HG03439 (cell line): ENCODE measurements around the gene APOBEC3C.
"Not testable (repeated sequence)": the region's sequence is repeated elsewhere in the genome, so short reads cannot be mapped to it uniquely, and the experiment has no call there.

Experiments used
- ATAC-seq: cut with Tn5 transposase; IDR thresholded peaks from one replicate; pipeline ENCODE4 v1.9.1; 2021; ENCODE audit warnings: mild to moderate bottlenecking, moderate library complexity; ENCODE audit not compliant: unreplicated experiment

The APOBEC3C gene

GRCh38 chr22:39013942-39014722 is at the start of gene APOBEC3C:
APOBEC3C (plus strand) TSS chr22:39014257; CDS start chr22:39014363, 106 bp downstream.
- ATAC-seq, result peak; percentile 81

DNA sequence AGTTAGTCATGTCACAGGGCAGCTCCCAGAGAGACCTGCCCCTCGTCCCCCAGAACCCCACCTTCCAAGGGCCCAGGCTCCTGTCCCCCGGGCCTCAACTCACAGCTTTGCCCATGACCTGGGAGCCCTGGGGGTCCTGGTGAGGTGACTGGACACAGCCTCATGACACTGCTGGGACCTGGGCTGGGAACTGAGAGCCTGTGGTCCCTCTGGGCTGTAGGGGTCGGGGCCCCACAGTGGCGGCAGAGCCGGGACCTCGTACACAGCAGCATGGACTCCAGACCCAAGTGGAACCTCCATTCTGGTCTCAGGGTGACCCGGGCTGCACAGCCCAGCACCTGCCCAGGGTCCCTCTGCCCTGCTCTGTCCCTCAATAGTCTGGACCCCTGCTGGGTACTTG is 49.8 kb upstream of the APOBEC3C start:
- no peak for ATAC-seq

GRCh38 chr22:38964989-38965388 is 49.1 kb upstream of the APOBEC3C start:
- ATAC-seq, result no peak

GRCh38 chr22:38965614-38966379 is 48.3 kb upstream of the APOBEC3C start:
- no peak for ATAC-seq

DNA sequence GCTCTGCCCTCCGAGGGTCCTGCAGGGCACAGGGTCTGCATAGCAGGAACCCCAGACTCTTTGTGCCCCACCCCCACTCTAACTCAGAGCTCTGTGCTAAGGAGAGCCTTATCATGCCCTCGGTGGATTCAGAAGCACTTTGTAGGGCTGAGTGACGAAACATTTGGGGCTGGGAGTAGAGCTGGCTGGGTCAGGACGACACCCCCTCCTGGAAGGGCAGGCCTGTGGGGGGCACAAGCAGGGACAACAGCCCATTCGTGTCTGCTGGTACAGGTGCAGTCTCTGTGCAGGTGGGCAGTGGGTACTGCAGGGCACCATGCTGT is 47.7 kb upstream of the APOBEC3C start:
- ATAC-seq, result no peak

DNA sequence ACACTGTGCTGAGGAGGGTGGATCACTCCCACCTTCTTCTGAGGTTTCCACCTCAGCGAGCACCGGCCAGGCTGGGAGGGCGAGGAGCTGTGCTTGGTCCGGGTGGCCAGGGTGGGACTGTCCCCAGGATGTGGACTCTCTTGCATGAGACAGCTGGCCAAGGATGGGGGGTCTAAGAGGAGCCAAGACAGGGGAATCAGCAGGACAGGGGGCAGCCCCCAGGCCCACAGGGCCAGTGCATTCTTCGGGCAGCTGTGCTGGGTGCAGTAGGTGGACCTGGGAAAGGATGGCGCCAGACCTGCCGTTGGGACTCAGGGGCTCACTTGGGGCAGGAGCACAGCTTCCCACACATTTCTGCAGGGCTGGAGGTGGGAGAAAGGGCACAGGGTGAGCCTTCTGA is 47.1 kb upstream of the APOBEC3C start:
- ATAC-seq, result no peak

DNA sequence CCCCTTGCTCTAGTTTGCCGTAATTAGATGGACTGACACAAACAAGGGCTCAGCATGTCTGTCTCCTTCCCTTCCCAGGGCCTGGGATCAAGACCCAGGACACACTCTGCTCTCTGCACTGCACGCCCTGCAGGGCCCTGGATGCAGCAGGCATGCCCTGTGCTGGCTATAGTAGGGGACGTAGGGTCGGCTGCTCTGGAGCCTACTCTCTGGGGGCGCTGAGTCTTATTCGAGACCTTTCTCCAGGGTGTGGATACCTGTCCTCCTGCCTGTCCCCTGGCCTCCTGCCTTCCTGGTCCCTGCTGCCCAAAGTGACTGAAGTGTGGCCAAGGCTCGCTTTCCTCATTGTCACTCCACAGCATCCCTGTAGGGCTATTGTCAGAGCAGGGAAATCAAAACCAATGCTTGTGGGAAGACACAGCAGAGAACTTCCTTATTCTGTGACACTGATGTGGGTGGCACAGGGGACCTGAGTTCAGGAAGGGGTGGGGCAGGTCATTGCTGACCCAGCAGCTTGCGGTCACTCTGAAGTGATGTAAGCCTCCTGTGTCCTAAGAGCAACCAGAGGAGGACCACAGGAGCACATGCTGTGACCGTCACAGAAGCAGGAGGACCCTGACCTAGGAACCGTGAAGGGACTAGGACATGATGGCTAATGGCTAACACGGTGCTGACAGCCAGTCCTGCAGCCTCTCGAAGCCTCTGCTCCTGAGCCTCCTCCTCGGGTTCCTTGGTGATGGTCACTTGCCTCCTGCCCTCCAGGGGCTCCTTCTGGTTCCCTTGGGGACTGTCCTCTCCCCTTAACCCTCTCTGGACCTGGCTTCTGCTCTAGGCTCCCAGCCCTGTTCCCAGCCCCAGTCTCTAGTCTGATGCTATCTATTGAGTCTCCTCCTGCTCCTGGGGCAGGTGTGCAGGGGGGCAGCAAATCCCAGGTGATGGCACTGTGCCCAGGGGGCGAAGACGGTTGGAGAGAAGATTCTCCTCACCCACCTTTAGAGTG is 46.3 kb upstream of the APOBEC3C start:
- ATAC-seq, result no peak

DNA sequence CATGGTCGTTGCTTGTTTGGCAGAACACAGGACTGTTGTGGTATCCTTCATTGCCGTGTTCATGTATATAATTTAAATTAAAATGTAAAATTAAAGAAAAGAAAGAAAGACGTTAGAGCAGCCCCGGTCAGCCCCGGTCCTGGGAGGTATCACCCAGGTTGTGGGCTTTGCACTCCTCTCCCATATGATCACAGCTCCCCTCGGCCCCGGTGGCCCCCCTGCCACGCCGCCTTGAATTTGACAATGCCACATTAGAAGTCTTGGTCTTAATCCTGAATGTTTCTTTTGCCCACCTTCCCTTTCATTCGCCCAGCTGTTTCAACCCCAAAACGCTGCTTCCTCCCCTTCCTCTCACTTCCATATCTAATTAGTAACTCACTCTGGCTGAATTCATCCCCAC is 45.3 kb upstream of the APOBEC3C start:
- ATAC-seq, result no peak

DNA sequence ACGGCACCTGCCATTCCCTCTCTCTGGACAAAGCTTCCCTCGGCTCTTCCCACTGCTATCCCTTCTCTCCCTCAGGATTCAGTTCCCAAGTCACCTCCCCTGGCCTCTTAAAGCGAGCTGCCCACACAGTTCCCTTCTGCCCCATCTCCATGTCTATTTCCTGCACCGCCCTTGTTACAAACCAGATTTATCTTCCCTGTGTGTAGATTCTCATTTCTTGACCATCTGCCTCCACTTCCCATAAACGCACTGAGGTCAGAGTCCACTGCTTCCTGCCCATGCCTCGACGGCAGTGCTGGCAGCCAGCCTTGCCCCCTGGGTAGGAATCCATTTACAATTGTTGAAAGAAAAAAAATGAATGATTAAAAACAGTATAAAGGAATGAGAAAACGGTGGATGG is 43.5 kb upstream of the APOBEC3C start:
- ATAC-seq, result no peak

GRCh38 chr22:38971202-38971601 is 42.9 kb upstream of the APOBEC3C start:
- no peak for ATAC-seq

DNA sequence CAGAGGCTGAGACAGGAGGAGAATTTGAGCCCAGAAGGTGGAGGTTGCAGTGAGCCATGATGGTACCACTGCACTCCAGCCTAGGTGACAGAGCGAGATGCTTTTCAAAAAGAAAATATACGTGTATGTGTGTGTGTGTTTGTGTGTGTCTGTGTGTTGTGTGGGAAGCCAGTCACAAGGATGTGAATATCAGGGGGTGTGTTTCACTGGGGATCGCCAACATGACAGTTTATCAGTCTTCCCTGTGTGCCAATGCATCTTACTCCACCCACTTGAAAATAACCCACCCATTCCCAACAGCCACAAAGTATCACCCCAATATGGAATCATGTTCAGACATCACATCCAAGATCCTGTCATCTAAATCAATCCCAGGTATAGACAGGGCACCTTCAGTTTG is 42.3 kb upstream of the APOBEC3C start:
- ATAC-seq, result no peak

GRCh38 chr22:38972558-38972957 is 41.5 kb upstream of the APOBEC3C start:
- ATAC-seq, result no peak

DNA sequence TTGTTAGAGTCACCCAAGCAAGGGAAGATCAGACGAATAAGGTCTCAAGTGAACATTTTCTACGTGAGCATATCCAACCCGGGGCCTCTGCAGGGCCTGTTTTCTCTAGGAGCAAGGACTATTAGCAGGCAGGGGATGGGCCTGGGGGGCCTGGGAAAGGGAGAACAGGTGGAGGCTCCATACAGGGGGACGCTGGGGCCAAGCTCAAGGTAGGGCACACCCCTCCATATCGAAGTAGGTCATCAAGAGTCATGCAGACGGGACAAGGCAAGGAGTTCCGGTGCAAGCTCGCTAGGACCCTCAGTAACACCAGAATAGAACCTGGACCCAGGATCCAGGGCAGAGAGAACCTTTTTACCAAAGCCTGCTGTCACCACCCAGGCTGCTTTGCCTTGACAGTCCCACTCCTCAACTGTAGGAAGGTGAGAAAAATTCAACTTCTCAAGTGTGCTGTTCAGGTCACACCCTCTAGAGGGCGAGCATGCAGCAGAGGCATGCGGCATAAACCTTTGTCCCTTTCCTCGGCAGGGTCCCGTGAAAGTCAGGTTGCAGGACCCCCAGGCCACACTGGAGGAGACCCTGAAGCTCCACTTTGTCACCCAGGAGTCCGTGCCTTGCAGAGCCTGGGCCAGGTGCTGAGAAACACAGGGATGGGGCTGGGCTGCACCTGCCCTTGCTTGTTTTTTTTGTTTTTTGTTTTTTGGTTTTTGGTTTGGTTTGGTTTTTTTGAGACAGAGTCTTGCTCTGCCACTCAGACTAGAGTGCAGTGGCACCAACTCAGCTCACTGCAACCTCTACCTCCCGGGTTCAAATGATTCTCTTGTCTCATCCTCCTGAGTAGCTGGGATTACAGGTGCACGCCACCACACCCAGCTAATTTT is 40.5 kb upstream of the APOBEC3C start:
- no peak for ATAC-seq

DNA sequence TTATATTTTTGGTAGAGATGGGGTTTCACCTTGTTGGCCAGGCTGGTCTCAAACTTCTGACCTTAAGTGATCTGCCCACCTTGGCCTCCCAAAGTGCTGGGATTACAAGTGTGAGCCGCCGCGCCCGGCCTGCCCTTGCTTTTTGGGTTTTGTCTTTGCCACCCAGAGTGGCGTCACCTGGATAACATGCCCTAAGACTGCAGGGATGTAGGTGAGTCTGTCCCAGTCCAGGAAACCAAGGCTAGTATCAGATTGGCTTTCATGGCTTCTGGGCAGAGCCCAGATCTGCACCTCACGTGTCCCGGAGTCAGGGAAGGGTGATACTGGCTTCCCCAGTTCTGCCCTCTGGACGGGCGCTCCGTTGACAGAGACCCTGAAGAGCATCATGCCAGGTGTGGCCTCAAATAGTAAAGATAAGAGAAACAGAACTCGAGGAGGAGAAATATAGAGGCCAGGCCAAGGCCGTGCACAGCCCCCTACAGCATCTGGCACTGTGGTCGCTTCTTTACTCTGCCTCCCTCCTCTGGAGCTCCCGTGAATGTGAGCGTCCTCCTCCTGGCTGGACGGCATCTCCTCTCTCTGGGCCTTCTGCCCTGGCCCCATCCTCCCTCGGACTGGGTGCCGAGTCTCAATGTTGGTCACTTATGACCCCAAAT is 39.8 kb upstream of the APOBEC3C start:
- no peak for ATAC-seq

DNA sequence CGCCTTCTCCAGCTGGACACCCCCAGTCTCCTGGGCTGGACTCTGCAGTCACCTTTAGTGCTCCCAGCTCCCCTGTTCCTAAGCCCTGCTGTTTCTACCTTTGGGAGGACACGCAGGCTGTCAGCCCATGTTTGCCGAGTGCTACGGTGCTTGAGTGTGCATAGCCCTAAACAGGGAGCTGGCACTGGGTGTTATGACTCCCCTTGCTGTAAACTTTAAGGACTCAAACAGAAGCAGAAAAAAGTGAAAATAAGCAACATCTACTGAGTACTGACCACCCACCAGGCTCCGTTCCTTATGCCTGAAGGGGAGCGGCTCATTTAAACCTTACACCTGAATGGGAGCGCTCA is 39.3 kb upstream of the APOBEC3C start:
- no peak for ATAC-seq

- not testable (repeated sequence) for ATAC-seq
These were observed 36.8 kb upstream of the APOBEC3C start for GRCh38 chr22:38977289-38977688.

GRCh38 chr22:38980587-38980986 is 33.5 kb upstream of the APOBEC3C start:
- ATAC-seq, result not testable (repeated sequence)

DNA sequence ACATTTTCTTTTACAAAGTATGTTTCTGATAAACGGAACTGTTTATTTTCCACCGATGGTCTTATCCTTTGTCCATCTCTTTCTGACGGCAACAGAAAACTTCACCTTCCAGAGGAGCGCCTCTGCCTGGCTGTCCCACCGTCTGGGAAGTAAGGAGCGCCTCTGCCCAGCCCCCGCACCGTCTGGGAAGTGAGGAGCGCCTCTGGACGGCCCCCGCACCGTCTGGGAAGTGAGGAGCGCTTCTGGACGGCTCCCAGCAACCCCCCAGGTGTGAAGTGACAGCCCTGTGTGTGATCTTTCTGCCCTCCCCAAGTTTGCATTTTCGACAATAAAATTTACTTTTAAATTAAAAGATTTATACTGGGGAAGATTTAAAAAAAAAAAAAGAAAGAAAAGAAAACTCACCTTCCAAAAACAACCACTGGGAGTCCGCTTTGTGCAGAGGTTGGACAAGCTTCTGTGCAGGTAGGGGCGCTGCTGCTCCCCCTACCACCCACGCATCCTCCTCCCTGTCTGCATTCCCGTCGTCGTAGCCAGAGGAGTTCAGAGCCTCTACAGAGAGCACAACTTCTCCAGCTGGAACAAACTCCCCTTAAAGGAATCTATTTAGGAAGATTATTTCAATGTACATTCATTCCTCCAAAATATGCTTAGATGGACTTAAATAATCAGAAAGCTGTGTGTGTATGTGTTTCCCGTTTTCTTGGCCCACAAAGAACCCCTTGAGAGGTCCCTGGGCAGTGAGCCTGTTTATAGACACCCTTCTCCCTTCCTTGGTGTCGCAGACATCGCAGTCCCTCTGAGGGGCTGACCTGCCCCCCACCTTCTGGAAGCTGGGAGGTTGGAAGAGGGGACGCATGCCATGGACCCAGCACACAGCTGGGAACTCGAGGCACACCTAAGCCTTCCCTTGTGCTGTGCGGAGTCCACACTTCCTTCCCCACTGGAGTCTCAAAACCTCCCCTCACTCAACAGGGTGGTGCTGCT is 32.8 kb upstream of the APOBEC3C start:
- peak; percentile 1 for ATAC-seq
